ENCODE measurements around the gene SDHAF1. TPM values are rescaled to one million over a fixed set of nuclear protein-coding genes. Genes with fewer than 3 reads are reported as not detected.

Gene SDHAF1
- total RNA-seq, 1 experiment from 2014 or later: 21.0 TPM

DNA sequence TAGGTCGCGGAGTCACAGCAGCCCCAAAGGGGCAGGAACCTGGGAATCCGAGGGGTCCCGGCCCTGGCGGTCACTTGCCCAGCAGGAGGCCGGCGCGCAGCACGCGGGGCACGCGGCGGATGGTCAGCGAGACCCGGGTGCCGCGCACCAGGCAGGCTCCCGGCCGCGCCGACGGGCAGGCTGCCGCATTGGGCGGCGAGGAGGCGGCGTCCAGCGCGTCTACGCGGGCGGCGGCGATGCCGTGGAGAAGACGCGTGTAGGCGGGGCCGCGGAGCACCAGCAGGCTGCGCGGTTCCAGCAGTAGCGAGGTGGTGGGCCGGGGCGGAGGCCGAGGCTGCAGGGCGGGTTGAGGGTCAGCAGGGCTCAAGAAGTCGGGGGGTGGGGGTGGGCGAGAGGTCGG lies 14.2 kb downstream of the SDHAF1 start (continued):
- TF ChIP-seq TCF7L2 (IDR thresholded peaks at IDR 0.05; ENCODE audit: borderline replicate concordance, extremely low read depth, insufficient read depth, insufficient read length) (peak; percentile 36), CEBPB (IDR thresholded peaks at IDR 0.05; ENCODE audit: low read depth) (no peak)
- TF ChIP-seq, protein P1, sequence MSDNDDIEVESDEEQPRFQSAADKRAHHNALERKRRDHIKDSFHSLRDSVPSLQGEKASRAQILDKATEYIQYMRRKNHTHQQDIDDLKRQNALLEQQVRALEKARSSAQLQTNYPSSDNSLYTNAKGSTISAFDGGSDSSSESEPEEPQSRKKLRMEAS (IDR thresholded peaks at IDR 0.05): peak; percentile 79

DNA sequence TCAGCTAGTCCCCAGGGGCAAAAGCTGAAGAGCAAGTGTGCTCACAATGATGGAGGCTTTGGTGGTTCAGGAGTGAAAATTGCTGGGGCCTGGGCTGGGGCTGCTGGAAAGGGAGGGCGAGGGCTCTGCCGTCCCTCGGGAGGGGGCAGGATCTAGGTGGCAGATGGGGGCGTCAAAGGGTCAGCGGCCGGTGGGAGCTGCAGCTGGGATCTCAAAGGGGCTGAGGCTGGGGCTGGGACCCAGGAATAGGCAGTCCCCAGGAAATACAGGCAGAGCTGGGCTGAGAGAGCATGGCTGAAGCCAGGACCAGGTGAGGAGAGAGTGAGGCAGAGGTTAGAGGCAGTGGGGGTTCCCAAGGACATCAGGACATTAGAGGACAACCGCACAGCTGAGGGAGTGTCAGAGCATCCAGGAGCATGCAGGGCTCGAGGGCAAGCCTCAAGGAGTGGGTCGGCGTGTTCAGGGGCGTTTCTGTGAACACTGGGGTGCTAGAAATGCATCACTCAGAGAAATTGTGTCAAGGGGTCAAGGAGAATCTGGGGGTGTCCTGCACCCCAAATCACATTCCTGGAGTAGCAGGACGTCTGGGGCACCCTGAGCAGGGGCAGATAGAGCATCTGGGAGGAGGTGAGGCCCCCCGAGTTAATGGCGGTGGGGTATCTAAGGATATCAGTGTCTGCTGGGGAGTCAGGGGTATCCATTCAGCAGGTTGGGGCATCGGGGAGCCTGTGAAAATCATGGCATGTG lies 14.8 kb downstream of the SDHAF1 start:
- no peaks in the 10 kb centered on the region for H3K27me3 ChIP-seq (ENCODE audit: insufficient read depth, low read length)
- no peak overlapping the region for H2AFZ ChIP-seq (ENCODE audit: low read depth, low read length, poor library complexity, severe bottlenecking)
- peak overlapping the region; percentile 91 for H3K9ac ChIP-seq (ENCODE audit: low read length)
- POLR2A ChIA-PET: interaction anchor here (1.7 kb wide), 1 partner anchor 51 kb away, joined by 4 read pairs; no protein-coding TSS in a partner anchor
- RAD21 ChIA-PET (ENCODE audit: low non-redundant PET in 1 of 2, low total read pairs in 2 of 2, uncharacterized antibody in 2 of 2, unreplicated experiment in 2 of 2): no interaction called here
- ATAC-seq (no peak), DNase-seq (ENCODE audit: low read depth, low spot score) (no peak)
- H3K4me2 ChIP-seq (ENCODE audit: low read length): peak overlapping the region; percentile 100
- TF ChIP-seq SRF (IDR thresholded peaks at IDR 0.05; ENCODE audit: low read depth) (no peak), POLR2AphosphoS5 (IDR thresholded peaks at IDR 0.05; ENCODE audit: low read depth, low read length) (no peak), YY1 (IDR thresholded peaks at IDR 0.05; ENCODE audit: extremely low read depth, insufficient replicate concordance, low read depth, low read length) (no peak), EZH2phosphoT487 (IDR thresholded peaks at IDR 0.05; ENCODE audit: borderline replicate concordance) (no peak), FOSL1 (IDR thresholded peaks at IDR 0.05; ENCODE audit: low read depth) (no peak), POLR2A (IDR thresholded peaks at IDR 0.05; ENCODE audit: borderline replicate concordance, extremely low read depth, insufficient read depth, insufficient read length) (no peak), CBX3 (IDR thresholded peaks at IDR 0.05; ENCODE audit: low read depth) (no peak), TCF7L2 (IDR thresholded peaks at IDR 0.05; ENCODE audit: borderline replicate concordance, extremely low read depth, insufficient read depth, insufficient read length) (no peak), SIN3A (IDR thresholded peaks at IDR 0.05; ENCODE audit: low read depth) (no peak), ELF1 (IDR thresholded peaks at IDR 0.05; ENCODE audit: borderline replicate concordance, low read depth) (no peak), ZNF274 (IDR thresholded peaks at IDR 0.05; ENCODE audit: low read depth, low read length) (no peak)
- TF ChIP-seq, protein P1 (IDR thresholded peaks at IDR 0.05): no peak
- TF ChIP-seq, protein P2, sequence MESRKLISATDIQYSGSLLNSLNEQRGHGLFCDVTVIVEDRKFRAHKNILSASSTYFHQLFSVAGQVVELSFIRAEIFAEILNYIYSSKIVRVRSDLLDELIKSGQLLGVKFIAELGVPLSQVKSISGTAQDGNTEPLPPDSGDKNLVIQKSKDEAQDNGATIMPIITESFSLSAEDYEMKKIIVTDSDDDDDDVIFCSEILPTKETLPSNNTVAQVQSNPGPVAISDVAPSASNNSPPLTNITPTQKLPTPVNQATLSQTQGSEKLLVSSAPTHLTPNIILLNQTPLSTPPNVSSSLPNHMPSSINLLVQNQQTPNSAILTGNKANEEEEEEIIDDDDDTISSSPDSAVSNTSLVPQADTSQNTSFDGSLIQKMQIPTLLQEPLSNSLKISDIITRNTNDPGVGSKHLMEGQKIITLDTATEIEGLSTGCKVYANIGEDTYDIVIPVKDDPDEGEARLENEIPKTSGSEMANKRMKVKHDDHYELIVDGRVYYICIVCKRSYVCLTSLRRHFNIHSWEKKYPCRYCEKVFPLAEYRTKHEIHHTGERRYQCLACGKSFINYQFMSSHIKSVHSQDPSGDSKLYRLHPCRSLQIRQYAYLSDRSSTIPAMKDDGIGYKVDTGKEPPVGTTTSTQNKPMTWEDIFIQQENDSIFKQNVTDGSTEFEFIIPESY (IDR thresholded peaks at IDR 0.05; ENCODE audit: extremely low read depth, insufficient replicate concordance, low read length): no peak
- TF ChIP-seq, protein P3, sequence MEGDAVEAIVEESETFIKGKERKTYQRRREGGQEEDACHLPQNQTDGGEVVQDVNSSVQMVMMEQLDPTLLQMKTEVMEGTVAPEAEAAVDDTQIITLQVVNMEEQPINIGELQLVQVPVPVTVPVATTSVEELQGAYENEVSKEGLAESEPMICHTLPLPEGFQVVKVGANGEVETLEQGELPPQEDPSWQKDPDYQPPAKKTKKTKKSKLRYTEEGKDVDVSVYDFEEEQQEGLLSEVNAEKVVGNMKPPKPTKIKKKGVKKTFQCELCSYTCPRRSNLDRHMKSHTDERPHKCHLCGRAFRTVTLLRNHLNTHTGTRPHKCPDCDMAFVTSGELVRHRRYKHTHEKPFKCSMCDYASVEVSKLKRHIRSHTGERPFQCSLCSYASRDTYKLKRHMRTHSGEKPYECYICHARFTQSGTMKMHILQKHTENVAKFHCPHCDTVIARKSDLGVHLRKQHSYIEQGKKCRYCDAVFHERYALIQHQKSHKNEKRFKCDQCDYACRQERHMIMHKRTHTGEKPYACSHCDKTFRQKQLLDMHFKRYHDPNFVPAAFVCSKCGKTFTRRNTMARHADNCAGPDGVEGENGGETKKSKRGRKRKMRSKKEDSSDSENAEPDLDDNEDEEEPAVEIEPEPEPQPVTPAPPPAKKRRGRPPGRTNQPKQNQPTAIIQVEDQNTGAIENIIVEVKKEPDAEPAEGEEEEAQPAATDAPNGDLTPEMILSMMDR (IDR thresholded peaks at IDR 0.05 in 2 of 3, conservative IDR thresholded peaks at IDR 0.05 in 1 of 3; ENCODE audit: borderline replicate concordance in 1 of 3, insufficient read depth in 1 of 3, low read depth in 2 of 3, low read length in 2 of 3): no peak
- H4K20me1 ChIP-seq (ENCODE audit: insufficient read depth): no peaks in the 10 kb centered on the region
- peak overlapping the region; percentile 89 to 98 for H3K4me3 ChIP-seq (replicated peaks in 1 of 2; ENCODE audit: low read depth in 1 of 2, low read length in 2 of 2)
- intact Hi-C loops (cut with micrococcal nuclease): loop anchor here (10.0 kb wide), 1 partner anchor 105 kb away; the partner anchor contains the start of genes OVOL3, POLR2I and TBCB
- peaks cover 13 to 37% of the 10 kb centered on the region in 2 experiments for H3K4me1 ChIP-seq (ENCODE audit: control insufficient read depth in 1 of 2, insufficient read depth in 2 of 2, low read length in 2 of 2)
- peak overlapping the region; percentile 87 for H3K27ac ChIP-seq (ENCODE audit: low read depth, low read length)
- no peaks in the 10 kb centered on the region for H3K36me3 ChIP-seq (ENCODE audit: control insufficient read depth in 1 of 2, insufficient read depth in 2 of 2, low read length in 2 of 2)
- no peaks in the 10 kb centered on the region for H3K9me3 ChIP-seq (ENCODE audit: control insufficient read depth in 1 of 2, insufficient read depth in 1 of 2, low read depth in 1 of 2, low read length in 2 of 2)
- H3K79me2 ChIP-seq (ENCODE audit: insufficient read depth, low read length): peaks cover 21% of the 10 kb centered on the region
- BruUV-seq (replicated peaks): no TSS peak
- CTCF ChIA-PET: no interaction called here
- no peaks in the 10 kb centered on the region for H3K9me2 ChIP-seq (ENCODE audit: insufficient read depth)
